Fibroblast of pulmonary artery (primary cell): Measurements from ENCODE around the gene SLC9A9.

Source experiments
- DNase-seq: peaks from one replicate; pipeline ENCODE4 v3.0.0-alpha.2; 2010; ENCODE audit warnings: low read depth
- H3K4me3 ChIP-seq: replicated peaks from 2 replicates; pipeline ENCODE4 v1.5.1; 2011; ENCODE audit warnings: low read depth, mild to moderate bottlenecking, control low read depth, low read length, moderate library complexity
- CTCF ChIP-seq: IDR thresholded peaks from 2 replicates; pipeline ENCODE4 v1.5.1; 2011; ENCODE audit warnings: mild to moderate bottlenecking, control low read depth, low read length, inconsistent platforms; ENCODE audit errors: missing control alignments

SLC9A9 gene

DNA sequence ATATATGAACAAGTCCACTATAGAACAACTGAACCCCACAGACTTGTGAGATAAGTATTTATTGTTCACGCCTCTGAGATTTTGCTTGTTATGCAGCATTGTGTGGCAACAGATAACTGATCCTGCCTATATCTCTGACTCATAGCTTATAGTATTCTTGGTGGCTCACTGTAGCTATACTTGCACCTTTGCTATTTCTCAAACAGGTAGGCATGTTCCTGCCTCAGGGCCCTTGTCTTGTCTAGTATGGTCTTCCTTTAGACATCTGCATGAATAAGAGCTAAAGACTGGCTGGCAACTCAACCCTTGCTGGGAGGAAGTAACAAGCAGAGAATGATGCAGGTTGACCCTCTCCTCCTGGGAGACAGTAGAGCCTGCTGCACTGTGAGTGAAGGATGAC lies 472.6 kb downstream of the SLC9A9 start:
- TF ChIP-seq CTCF = no peak
- no peak for DNase-seq
- no peak overlapping the region for H3K4me3 ChIP-seq

- no peak for DNase-seq
- TF ChIP-seq CTCF = no peak
- H3K4me3 ChIP-seq = no peak overlapping the region
Measured at GRCh38 chr3:143367171-143367570, 481.1 kb downstream of the SLC9A9 start.

GRCh38 chr3:143366672-143367071 lies 481.6 kb downstream of the SLC9A9 start:
- TF ChIP-seq CTCF = no peak
- H3K4me3 ChIP-seq = no peak overlapping the region
- no peak for DNase-seq

DNA sequence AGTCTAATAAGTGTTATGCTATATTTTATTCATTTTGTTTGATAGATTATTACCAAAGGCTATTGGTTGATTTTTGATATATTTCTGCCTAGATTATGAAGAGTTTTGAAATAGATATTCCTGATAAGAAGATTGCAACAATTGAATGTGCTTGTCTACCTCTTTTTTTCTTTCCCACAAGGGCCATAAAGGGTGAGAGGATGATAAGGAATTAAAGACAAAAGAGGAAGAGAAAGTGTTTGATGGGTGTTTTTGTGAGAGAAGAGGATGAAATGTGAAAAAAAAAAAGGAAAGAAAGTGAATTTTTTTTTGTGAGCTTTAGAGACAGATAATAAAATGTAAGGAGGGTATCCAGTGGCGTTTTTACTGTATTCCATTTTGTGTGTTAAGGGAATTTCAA lies 484.3 kb downstream of the SLC9A9 start:
- TF ChIP-seq CTCF = no peak
- H3K4me3 ChIP-seq = no peak overlapping the region
- DNase-seq = no peak

DNA sequence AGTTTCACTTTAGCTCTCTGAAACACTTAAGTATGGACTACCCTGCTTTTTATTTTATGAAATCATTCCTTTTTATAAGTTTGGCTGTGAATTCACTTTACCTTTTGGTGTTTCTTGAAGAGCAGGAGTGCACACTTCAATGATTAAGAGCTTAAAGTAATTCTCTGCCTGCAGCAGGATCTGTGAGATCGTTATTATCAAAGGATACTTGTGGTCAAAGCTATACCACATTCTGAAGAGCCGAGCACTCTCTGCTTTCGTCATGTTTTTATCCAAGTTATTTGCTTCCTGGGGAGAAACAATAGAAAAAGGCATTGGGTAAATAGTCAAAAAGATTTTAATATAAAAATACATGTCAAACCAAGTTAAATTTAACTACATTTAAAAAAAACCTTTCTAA lies 485.0 kb downstream of the SLC9A9 start:
- DNase-seq = peak; percentile 57
- no peak overlapping the region for H3K4me3 ChIP-seq
- TF ChIP-seq CTCF = no peak

DNA sequence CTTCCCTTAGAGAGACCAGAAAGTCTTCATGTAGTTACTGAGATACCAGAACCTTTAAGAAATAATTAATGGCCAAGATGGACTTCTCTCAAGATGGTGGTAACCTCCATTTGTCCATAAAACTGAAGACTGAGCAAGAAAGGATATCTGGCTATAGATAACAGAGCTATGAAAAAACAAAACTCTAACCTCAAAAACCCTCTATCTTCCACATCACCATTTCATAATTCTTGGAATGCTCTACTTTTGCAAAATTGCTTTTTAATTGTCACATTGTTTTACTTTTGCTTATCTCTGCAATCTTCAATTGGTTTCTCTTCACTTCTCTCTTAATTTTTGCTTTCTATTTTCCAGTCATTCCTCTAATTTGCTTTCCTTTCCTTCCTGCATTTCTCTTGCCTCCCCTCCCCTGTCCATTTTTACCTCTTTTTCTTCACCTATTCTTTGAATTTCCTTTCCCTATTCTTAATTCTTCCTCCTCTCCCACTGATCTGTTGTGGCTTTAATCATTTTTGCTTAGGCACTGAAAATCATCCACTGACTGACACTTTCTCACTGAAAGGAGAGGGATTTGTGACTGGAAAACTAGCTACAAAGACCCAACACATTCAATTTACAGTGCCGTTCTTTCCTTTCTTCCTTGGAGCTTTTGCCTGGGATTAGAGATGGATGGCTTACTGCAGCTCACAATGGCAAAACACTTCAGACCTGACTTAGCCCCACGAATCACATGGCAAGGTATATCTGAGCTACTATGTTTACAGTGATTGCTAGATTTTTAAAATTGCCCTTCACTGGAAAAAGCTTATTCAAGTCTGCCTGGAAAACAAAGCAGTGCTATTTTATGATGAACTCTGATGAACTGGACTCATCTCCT lies 485.9 kb downstream of the SLC9A9 start:
- no peak overlapping the region for H3K4me3 ChIP-seq
- no peak for DNase-seq
- TF ChIP-seq CTCF = no peak

GRCh38 chr3:143361589-143361988 lies 486.7 kb downstream of the SLC9A9 start:
- no peak overlapping the region for H3K4me3 ChIP-seq
- DNase-seq = no peak
- TF ChIP-seq CTCF = no peak
